Left lung (tissue), 10 donors: ENCODE data around the gene TFCP2L1. TPM values are rescaled to one million over a fixed set of nuclear protein-coding genes. Genes with fewer than 3 reads are reported as not detected.

Experiments
- ATAC-seq: fragments of 200-7000 bp; cut with Tn5 transposase; one replicate; pipeline ENCODE4 v1.9.1; 2020; ENCODE audit warnings: moderate library complexity
- DNase-seq, 4 donors: peaks; one replicate each; pipeline ENCODE4 v3.0.0-alpha.2; 2013 to 2020
- H3K27ac ChIP-seq, 2 donors: fragments of 200-600 bp; sonication (generic) in 1 of 2; one replicate each; pipeline versions ENCODE4 v1.5.0 to v1.8.0; 2020 to 2021
- H3K27me3 ChIP-seq, 2 donors: fragments of 200-600 bp; sonication (generic) in 1 of 2; one replicate each; pipeline versions ENCODE4 v1.5.0 to v1.8.0; 2020 to 2021
- H3K36me3 ChIP-seq, 2 donors: fragments of 200-600 bp; sonication (generic) in 1 of 2; one replicate each; pipeline versions ENCODE4 v1.5.0 to v1.8.0; 2020 to 2021
- H3K4me1 ChIP-seq, 2 donors: fragments of 200-600 bp; one replicate each; pipeline ENCODE4 v1.8.0; 2021
- H3K4me3 ChIP-seq, 2 donors: fragments of 200-600 bp; sonication (generic) in 1 of 2; one replicate each; pipeline versions ENCODE4 v1.5.0 to v1.8.0; 2020 to 2021; ENCODE audit warnings: mild to moderate bottlenecking in 1 of 2
- H3K9me3 ChIP-seq, 2 donors: fragments of 200-600 bp; sonication (generic) in 1 of 2; one replicate each; pipeline versions ENCODE4 v1.5.0 to v1.8.0; 2020 to 2021
- intact Hi-C, 2 donors: fragments of 100-400 bp; cut with DNase I; formaldehyde crosslinking; loops; one replicate each; pipeline versions ENCODE4 v1.11.2 to v1.14.2; 2022
- polyA plus RNA-seq, 6 donors: library from polyadenylated mRNA; unstranded; fragments of 120-200 nt; gene quantifications; one replicate each; pipeline ENCODE4 v1.2.1, GENCODE V29; 2013; ENCODE audit not compliant: insufficient read length in 6 of 6
- total RNA-seq, 2 donors: library from RNA; stranded (reverse); fragmentation: NEBNext Ultra II Directional; extraction: Animal tissue kit (Norgen Biotek cat#: 25700); gene quantifications; one replicate each; pipeline ENCODE4 v1.2.1, GENCODE V29; 2021
- TF ChIP-seq, protein P1 (sequence below), 2 donors: fragments of 200-600 bp; sonication (generic) in 1 of 2; IDR thresholded peaks; one replicate each; pipeline versions ENCODE4 v1.5.0 to v1.8.0; 2021; ENCODE audit warnings: antibody characterized with exemption in 2 of 2
- donor health status: DM: no; HTN: yes; CAD: no.
- donor health status: DM: no; HTN: no; CAD: no.

The TFCP2L1 gene
- total and polyA plus RNA-seq, 8 donors: 3.5 to 32.5 (median 4.6) TPM

DNA sequence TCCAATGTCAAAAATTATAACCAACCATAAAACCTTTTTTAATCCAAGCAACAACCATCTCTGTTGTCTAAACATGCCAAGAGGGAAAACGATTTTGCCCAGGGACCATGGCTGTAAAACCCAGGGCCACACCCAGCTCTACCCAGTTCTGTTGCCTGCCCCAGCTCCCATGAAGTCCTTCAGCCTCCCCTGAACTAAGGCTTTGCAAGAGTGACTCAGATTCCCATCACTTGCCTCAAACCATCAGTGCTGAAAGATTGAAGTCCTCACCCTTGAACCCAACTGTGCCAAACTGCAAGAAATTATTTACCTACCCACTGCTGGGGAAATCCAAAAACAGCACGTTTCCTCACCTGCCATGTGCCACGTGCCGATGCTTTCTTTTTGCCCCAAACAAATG lies 102.5 kb downstream of the TFCP2L1 start:
- ATAC-seq (no peak), DNase-seq (no peak)
- Histone ChIP-seq H3K9me3 (no peaks in the 10 kb centered on the region), H3K36me3 (no peaks in the 10 kb centered on the region), H3K4me1 (no peaks in the 10 kb centered on the region), H3K27me3 (no peaks in the 10 kb centered on the region), H3K27ac (no peak overlapping the region), H3K4me3 (no peak overlapping the region)
- TF ChIP-seq, protein P1, sequence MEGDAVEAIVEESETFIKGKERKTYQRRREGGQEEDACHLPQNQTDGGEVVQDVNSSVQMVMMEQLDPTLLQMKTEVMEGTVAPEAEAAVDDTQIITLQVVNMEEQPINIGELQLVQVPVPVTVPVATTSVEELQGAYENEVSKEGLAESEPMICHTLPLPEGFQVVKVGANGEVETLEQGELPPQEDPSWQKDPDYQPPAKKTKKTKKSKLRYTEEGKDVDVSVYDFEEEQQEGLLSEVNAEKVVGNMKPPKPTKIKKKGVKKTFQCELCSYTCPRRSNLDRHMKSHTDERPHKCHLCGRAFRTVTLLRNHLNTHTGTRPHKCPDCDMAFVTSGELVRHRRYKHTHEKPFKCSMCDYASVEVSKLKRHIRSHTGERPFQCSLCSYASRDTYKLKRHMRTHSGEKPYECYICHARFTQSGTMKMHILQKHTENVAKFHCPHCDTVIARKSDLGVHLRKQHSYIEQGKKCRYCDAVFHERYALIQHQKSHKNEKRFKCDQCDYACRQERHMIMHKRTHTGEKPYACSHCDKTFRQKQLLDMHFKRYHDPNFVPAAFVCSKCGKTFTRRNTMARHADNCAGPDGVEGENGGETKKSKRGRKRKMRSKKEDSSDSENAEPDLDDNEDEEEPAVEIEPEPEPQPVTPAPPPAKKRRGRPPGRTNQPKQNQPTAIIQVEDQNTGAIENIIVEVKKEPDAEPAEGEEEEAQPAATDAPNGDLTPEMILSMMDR (IDR thresholded peaks at IDR 0.05): no peak
- intact Hi-C loops: no loop called here

DNA sequence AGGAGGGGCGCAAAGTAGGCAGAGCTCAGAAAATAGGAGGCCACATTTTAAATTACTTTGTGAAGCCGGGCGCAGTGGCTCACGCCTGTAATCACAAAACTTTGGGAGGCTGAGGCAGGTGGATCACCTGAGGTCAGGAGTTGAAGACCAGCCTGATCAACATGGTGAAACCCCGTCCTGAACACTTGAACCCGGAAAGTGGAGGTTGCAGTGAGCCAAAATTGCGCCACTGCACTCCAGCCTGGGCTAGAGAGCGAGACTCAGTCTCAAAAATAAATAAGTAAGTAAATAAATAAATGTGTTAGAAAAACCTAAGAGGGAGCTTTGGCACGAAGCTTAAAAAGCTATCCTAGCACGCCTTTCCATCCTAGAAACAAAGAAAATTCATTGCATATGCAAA lies 105.5 kb downstream of the TFCP2L1 start:
- TF ChIP-seq, protein P1 (IDR thresholded peaks at IDR 0.05): no peak
- Histone ChIP-seq H3K27me3 (peaks cover 0 to 8% of the 10 kb centered on the region in 2 donors), H3K27ac (no peak overlapping the region), H3K4me3 (no peak overlapping the region), H3K36me3 (no peaks in the 10 kb centered on the region), H3K9me3 (no peaks in the 10 kb centered on the region), H3K4me1 (no peaks in the 10 kb centered on the region)
- intact Hi-C loops: no loop called here
- DNase-seq: no peak
- no peak for ATAC-seq

DNA sequence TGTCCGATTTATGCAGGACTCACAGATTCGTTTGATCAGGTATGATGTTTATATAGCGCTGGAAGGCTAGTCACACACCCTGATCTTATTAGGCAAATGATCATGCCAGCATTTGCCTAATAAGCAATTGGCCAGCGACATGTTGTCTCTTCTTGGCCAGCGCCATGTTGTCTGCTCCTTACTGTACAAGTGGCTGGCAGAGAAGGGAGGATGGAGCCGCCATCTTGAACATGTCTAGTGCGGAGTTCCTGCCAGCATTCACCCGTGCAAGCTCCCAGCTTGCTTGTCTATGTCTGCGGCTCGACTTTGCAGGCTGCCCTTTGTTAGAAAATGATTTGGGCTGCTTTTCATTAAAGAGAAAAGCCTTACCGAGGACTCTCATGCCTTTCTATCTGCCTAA lies 106.3 kb downstream of the TFCP2L1 start:
- DNase-seq: no peak
- peaks cover 0 to 8% of the 10 kb centered on the region in 2 donors for H3K27me3 ChIP-seq
- no peaks in the 10 kb centered on the region for H3K9me3 ChIP-seq
- no peaks in the 10 kb centered on the region for H3K4me1 ChIP-seq
- H3K27ac ChIP-seq: no peak overlapping the region
- ATAC-seq: no peak
- H3K36me3 ChIP-seq: no peaks in the 10 kb centered on the region
- TF ChIP-seq, protein P1 (IDR thresholded peaks at IDR 0.05): no peak
- intact Hi-C loops: no loop called here
- H3K4me3 ChIP-seq: no peak overlapping the region

DNA sequence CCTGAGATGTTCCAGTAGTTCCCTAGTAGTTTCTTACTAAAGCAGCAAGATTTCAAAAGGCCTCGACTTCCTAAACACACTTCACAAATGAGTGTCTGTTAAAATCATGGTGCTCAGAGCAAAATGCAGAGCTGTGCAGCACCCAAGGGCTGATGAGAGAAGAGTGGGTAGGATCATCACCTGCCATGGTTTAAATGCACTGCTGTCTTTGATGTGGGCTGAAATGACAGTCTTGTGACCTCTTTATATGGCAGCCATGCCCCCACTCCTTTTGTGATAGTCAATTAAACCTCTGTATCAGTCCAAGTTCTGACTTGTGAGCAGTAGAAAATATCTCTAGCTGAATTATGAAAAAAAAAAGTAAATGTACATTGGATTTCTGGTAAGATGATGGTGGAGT lies 107.1 kb downstream of the TFCP2L1 start:
- no peaks in the 10 kb centered on the region for H3K4me1 ChIP-seq
- DNase-seq (no peak), ATAC-seq (no peak)
- no peak overlapping the region for H3K4me3 ChIP-seq
- no peaks in the 10 kb centered on the region for H3K9me3 ChIP-seq
- peaks cover 0 to 8% of the 10 kb centered on the region in 2 donors for H3K27me3 ChIP-seq
- H3K36me3 ChIP-seq: no peaks in the 10 kb centered on the region
- intact Hi-C loops: no loop called here
- no peak overlapping the region for H3K27ac ChIP-seq
- TF ChIP-seq, protein P1 (IDR thresholded peaks at IDR 0.05): no peak

- peaks cover 0 to 12% of the 10 kb centered on the region in 2 donors for H3K9me3 ChIP-seq
- H3K4me1 ChIP-seq: no peaks in the 10 kb centered on the region
- TF ChIP-seq, protein P1 (IDR thresholded peaks at IDR 0.05): no peak
- peaks cover 0 to 8% of the 10 kb centered on the region in 2 donors for H3K27me3 ChIP-seq
- no peak for DNase-seq
- no peak overlapping the region for H3K27ac ChIP-seq
- no peak for ATAC-seq
- no peak overlapping the region for H3K4me3 ChIP-seq
- intact Hi-C loops: no loop called here
- no peaks in the 10 kb centered on the region for H3K36me3 ChIP-seq
These were observed 109.7 kb downstream of the TFCP2L1 start for GRCh38 chr2:121175326-121175725.
